HG03432 (cell line): ENCODE results near the gene TTC7B.

ENCODE experiments used
- ATAC-seq: cut with Tn5 transposase; IDR thresholded peaks from one replicate; pipeline ENCODE4 v1.9.1; 2021; ENCODE audit warnings: mild to moderate bottlenecking, moderate library complexity; ENCODE audit not compliant: unreplicated experiment

Gene TTC7B

DNA sequence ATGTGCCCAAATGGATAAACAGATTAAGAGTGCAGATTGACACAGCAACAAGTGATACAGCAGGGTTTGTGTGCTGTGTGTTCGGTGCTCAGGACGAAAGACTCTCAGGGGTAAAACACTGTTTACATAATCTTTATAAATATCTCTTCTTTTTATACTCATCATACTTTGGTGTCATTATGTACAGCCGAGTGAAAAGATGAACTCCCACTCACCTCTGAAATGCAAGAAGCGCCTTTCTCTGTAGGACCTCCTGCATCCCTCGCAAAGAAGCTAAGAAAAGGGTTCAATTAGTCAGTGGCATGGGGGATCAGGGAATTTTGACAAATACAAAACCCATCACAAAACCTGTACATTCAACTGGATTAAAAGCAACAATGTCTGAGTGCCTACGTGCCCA, 163.6 kb downstream of the TTC7B start:
- no peak for ATAC-seq

- no peak for ATAC-seq
These were observed 164.2 kb downstream of the TTC7B start for GRCh38 chr14:90651976-90652560.

- no peak for ATAC-seq
These were observed 164.9 kb downstream of the TTC7B start for GRCh38 chr14:90651271-90651804.

GRCh38 chr14:90649557-90650135, 166.6 kb downstream of the TTC7B start:
- no peak for ATAC-seq

GRCh38 chr14:90649083-90649482, 167.1 kb downstream of the TTC7B start:
- ATAC-seq = no peak

DNA sequence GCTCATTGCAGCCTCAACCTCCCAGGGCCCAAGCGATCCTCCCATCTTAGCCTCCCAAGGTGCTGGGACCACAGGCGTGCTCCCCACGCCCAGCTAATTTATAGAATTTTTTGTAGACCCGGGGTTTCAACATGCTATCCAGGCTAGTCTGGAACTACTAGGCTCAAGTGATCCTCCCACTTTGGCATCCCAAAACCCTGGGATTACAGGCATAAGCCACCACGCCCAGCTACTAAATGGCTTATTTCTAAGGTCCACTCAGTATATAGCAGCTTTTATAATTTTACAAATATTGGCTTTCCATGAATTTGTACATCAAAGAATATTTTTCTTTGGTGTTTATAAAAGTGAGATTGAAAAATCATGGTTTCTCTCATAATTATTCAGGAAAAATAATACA, 167.8 kb downstream of the TTC7B start:
- ATAC-seq = no peak

DNA sequence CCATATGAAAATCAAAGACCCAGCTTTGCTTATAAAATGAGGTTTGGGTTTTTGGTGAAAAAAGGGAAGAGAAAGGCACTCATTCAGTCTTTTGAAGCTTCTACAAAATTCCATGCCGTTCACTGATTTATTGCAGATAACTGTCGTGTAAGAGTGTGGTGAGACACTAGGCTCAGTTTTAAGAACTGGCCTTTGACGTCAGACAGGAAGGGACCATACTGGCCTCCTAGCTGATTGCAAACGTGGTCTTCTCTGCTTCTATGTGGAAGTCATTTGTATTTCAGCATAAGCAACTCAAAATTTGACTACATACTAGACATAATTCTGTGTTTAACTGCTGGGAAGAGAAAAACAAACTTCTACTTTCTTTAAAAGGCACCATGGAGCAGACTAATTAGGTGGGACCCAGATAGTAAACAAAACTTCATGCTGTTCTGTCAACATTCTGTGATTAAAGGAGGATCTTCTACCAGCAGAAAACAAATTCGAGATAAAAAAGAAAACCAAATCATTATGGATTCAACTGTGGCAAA, 168.7 kb downstream of the TTC7B start:
- ATAC-seq = no peak

DNA sequence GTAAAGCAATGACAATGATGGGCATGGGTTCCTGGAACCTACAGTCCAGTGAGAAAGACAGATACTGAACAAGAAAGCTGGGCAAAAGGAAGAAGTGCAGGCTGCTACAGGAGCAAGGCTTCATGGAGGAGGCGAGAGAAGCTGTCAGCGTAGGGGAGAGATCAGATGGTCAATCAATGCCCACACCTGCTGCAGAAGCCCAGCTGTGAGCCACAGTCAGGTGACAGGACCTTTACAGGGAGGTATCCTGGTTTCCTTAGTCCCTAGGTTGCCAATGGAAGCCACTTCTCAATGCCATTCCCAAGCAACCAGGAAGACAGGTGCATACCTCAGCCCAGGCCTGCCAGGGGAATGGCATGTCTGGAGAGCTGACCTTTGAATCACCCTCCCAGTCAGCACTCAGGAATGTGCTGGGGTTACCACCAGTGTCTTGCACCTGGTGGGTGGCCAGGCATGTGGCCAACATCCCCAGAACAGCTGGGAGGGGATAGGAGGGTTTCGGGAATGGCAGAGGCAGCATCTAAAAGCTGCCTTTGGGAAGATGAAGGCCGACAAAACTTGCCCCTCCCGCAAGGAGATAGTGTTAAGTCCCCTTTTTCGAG, 170.3 kb downstream of the TTC7B start:
- ATAC-seq = no peak

DNA sequence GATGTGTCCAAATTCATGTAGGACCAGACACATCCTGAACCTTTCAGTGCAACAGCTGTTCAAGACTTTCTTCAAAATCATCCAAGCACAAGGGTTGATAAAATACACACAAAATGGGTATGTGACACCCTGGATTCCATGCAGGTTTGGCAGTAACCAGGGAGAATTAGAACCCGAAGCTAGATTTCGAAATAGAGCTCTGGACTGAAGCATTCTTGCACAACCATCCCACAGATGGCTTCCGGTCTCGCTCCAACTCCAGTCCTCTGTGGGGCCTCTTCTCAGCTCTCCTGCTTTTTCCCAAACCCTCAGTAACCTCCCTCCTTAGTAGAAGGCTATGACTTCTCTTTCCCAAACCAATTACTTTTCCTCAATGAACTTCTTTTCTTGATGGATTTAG, 171.3 kb downstream of the TTC7B start:
- no peak for ATAC-seq

DNA sequence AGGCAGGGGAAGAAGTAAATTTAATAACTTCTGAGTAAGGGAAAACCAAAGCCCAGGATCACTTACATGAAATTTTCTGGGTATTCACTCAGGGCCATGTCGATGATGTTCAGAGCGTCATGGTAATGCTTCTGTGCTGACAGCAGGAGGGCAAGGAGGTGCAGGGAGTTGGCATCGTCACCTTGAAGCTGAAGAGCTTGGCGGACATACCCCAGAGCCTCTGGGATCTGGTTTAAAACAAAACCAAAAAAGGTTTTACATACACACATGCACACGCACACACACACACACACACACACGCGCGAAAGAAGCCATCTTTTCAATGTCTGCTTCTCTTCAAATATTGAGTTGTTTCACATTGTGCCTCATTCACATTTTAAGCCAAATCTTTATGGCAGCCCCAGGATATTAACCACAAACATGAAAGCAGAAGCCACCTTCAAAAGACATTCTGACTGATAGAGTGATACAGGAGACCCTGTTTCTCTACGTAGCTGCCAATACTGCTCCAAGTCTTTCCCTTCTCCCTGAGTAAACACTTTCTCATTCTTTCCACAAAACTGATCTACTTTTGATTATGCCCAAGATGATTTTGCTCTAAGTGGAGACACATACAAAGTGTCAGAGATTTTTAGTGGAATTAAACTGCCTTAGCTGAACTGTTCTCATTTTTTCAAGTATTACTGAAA, 172.1 kb downstream of the TTC7B start:
- no peak for ATAC-seq

DNA sequence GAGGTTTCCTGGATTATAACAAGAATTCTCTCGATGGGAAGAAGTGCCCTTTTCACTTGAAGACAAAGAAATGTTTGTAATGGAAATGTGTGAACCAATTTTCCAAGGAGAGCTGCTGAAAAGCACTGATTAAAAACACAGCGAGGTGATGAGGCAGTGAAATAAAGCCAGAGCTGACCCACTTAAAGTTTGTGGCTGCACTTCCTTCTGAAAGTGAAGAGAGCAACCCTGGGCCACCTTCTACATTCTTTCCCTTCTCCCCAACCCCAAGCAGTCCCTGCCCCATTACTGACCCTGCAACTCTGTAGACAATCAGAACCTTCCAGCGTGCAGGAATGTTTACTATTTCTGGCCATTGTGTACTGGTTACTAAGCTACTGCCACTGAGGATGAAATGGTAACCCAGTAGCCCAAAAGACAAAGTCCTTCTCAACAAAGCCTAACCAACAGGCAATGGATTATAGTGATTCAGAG, 173.9 kb downstream of the TTC7B start:
- ATAC-seq = no peak

GRCh38 chr14:90641615-90642243, 174.5 kb downstream of the TTC7B start:
- ATAC-seq = no peak

DNA sequence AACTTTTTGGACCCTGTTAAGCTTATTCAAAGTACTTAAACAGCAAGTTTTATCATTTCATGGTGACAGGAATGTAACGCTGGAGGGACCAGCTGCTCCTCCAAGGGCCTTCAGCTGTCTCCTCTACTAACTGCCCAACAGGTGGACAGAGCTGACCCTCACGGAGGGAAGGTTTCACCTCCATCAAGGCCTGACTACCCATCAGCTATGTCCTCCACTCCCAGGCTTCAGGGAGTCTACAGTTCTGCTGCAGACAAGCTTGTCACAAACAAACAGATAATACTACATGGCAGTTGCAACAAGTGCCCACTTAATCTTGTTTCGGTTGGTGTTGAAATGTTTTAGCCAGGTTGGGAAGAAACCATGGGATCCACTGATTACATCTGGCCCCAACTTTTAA, 175.1 kb downstream of the TTC7B start:
- ATAC-seq = no peak

DNA sequence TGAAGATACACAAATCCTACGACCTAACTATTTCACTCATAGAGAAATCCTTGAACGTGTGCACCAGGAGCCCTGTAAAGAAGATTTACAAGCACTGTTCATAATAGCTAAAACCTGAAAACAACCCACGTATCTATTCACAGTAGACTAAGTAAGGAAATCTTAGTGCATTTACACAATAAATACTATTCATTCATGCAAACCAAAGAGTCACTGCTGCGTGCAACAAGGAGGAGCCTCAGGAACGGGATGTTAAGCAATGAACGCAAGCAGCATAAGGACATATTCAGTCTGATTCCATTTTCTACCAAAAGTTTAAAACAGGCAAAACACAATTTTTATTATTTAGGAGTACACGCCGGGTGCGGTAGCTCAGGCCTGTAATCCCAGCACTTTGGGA, 176.6 kb downstream of the TTC7B start:
- no peak for ATAC-seq

DNA sequence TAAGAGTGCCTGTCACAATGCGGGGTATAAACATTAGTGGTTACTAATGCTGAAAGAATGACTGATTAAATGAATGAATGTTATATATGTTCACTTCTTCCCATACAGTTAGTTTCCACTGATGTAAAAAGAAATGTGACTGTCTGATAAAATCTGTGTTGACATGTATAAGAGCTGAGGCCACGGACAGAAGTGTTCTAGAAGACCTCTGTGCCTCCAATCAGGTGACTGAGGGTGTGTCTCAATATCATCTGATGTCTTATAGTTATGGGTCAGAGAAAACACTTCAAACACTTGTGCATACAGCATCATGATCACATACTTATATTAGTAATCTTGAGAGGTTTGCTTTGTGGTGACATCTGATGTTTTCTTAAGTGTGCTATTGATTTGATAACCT, 183.4 kb downstream of the TTC7B start:
- no peak for ATAC-seq

GRCh38 chr14:90632451-90632850, 183.8 kb downstream of the TTC7B start:
- no peak for ATAC-seq

DNA sequence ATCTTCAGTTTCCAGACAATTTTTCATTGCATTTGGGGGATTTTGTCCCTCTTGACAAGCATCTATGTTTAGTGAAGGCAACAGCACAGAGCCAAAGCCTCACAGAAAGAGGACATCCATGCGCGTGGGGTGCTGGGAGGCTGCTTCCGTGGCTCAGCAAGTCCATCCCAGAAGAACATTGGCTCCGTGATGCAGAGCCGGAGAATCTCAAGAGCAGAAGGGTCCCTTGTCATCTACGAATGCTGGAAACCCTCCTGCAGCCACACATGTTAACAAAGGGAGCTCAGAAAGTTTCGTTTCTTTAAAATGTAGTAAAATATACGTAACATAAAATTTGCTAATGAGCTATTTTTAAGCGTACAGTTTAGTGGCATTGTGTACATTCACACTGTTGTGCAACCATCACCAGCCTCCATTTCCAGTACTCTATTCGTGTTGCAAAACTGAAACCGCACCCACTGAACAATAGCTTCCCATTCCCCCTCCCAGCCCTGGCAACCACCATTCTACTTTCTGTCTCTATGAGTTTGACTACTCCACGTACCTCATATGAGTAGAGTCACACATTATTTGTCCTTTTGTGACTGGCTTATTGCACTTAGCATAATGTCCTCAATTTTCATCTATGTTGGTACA, 185.9 kb downstream of the TTC7B start:
- no peak for ATAC-seq

DNA sequence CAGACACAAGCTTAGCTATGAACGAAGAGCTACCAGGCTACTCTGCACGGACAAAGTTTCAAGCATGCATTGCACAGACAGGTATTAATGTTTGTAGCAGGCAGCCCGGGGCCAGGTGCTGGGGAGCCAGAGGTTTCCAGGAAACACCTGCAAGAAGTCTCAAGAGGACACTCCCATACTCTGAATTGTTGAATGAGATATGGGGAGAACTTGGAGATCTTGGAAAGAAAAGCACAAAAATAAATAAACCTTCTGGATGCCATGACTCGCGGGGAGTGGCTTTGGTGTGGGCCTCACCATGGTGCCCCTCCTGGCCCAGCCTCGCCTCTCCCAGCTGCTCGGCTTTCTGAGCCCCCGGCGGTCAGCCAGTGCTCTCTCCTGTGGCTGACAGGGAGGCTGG, 186.8 kb downstream of the TTC7B start:
- ATAC-seq = no peak

GRCh38 chr14:90628825-90629224, 187.4 kb downstream of the TTC7B start:
- ATAC-seq = no peak

DNA sequence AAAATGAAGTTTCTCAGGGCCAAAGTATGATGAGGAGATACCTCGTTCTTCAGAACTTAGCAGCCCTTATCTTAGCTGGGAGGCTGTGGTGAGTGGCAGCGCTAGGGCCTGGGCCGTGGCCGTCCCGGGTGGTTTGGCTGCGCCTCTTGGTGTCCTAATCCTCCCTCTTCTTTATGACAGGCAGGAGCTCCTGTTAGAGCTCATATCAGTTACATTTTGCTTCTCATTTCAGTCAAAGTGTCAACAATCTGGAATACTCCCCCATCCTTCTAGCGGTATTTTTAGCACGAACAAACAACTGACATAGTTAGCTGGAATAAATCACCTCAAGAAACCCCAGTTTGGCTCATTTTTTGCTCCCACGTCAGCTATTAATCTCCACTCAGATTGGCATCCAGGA, 188.8 kb downstream of the TTC7B start:
- ATAC-seq = no peak

GRCh38 chr14:90626550-90626949, 189.7 kb downstream of the TTC7B start:
- no peak for ATAC-seq
